NCI-H128 (cell line): Measurements from ENCODE around the gene NFE2L2.
A peak's percentile ranks its signal among the peaks of the same experiment; 100 is the strongest.
"Not testable (repeated sequence)": the region's sequence is repeated elsewhere in the genome, so short reads cannot be mapped to it uniquely, and the experiment has no call there.

Experiments used
- DNase-seq: peaks from one replicate; lab custom pipeline; 2025; ENCODE audit not compliant: unreplicated experiment; lab: John Stamatoyannopoulos, UW

NFE2L2 gene

DNA sequence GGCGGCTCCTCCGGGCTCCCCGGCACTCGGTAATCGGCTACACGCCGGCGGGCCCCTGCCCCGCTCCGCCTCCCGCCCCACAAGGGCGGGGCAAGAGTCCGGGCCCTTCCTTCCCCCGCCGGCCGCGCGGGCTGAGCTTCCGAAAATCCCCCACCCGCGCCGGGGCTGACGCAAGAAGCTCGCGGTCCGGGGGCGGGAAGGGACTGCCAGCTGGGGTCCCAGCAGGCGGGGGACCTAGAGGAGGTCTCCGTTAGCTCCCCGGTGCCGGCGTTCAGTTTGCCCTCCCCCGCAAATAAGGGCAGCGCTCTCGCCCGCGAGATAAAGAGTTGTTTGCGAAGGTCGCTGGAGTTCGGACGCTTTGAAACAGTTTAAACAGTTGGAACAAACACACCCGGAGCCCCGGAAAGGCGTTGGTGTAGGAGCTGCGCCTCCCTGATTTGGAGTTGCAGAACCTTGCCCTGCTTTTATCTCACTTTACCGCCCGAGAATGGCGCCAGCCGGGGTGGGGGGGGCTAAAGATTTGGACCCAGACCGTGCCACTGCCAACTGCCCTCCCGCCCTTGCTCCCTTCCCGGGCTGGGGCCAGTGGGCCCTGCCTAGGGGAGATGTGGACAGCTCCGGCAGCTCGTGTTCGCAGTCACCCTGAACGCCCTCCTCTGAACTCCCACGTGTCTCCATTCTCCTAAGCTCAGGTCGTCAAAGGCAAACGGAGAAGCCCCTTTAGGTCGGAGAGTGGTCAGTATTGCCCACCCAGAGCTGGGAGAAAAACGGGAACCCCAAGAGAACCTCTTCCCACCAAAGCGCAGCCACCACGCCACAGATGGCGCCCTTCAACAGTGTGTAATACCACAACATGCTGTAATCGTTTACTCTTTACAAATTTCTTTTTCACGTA, at the start of gene NFE2L2:
Gene NFE2L2, minus strand, starts transcription at position 35 of the 895 bp plus-strand sequence. CDS start 151 bp downstream, outside the sequence.
- DNase-seq, result peak; percentile 45

DNA sequence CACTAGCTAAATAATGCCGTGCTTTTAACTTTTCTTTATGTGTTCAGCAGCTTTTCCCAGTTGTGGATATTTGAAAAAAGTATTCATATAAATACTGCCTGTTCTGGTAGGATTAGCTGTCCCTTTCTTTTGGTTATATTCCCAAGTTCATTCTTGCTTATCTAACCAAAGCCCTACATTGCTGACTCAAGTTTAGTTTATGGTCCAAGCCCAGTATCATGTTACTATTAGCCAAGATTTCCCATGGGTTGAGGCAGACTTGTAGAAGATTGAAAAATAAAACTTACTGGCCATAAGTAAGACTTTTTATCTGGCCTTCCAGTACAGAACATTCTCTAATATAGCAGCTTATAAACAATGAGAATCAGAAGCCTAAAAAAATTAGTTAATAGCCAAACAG, 49.7 kb upstream of the NFE2L2 start:
- no peak for DNase-seq

DNA sequence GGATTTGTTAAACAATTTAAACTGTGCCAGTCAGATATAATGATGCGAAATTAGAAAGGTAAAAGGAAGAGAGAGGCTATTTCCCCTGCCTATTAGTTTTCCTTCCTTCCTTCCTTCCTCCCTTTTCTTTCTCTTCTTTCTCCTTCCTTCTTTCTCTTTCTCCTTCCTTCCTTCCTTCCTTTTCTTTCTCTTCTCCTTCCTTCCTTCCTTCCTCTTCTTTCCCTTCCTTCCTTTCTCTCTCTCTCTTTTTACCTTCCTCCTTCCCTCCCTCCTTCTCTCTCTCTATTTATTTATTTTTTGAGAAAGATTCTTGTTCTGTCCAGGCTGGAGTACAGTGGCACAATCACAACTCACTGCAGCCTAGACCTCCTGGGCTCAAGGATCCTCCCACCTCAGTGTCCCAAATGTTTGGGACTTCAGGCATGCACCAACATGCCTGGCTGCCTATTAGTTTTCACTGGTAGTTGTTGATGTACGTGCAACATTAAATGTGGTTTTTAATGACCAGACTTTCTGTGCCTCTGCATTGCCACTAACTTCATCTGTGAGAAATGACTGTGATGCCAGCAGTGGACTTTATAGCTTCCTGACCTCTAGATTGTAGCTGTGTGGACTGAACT, 48.7 kb upstream of the NFE2L2 start:
- DNase-seq, result no peak

DNA sequence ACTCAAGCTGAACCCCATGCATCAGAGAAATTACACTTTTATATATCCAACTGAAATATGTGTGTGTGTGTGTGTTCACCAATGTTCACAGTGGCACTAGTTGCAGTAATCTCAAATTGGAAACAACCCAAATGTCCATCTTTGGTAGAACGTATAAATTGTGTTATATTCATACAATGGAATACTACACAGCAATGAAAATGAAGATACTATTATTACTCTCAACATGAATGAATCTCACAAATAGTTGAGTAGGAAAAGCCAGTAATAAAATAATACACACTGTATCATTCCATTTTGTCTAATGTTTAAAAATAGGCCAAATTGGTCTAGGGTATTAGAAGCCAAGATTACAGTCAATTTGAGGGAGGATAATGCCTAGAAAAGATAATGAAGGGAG, 48.0 kb upstream of the NFE2L2 start:
- no peak for DNase-seq

DNA sequence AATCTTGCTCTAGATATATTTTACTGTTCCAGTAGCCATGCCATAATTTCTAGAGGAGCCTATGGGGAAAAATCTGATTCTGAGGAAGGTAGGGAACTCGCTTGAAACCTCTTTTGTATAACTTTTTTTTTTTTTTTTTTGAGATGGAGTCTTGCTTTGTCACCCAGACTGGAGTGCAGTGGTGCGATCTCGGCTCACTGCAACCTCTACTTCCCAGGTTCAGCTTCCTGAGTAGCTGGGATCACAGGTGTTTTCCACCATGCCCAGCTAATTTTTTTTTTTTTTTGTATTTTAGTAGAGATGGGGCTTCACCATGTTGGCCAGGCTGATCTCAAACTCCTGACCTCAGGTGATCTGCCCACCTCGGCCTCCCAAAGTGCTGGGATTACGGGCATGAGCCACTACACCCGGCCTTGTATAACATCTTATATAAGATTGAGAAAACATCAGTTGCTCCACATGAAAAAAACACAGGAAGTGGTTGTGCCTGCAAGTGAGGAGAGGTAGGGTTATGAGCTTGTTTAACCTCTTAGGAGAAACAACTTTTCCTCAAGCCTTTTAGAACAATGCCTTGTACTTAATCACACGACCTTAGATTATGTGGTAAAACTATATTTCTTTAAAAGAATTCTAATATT, 45.3 kb upstream of the NFE2L2 start:
- DNase-seq, result not testable (repeated sequence)

DNA sequence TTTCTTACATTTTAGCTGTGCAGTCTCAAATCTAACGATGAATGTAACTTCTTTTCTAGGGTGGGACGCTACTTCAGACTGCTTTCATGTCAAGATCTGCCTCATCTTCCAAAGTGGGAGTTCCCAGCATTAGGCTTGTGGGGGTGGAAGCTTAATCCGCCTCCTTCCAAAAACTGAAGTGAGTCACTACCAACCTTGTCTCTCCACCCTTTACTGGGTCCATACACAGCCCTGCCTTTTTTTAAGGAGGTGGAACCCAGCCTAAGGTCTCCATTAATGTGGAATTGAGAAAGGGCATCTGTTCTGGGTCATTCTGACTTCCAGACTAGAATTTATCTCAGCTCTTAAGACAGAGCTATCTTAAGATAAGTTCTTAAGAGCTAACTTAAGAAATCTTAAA, 42.0 kb upstream of the NFE2L2 start:
- DNase-seq, result no peak

DNA sequence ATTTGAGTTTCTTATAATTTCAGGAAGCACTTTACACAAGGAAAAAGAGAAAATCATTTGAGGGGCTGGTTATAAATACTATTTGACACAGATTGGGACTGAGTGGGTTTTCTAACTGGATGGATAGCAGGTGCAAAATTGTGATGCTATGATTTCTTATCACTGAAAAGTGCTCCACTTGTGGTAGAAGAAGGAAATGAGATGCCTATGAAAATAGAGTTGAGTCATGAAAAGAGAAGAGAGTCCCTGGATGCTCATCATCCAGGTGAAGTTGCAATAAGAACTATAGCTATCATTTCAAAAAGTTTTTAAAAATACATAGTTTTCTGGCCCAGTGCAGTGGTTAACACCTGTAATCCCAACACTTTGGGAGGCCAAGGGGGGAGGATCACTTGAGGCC, 39.4 kb upstream of the NFE2L2 start:
- DNase-seq, result no peak

DNA sequence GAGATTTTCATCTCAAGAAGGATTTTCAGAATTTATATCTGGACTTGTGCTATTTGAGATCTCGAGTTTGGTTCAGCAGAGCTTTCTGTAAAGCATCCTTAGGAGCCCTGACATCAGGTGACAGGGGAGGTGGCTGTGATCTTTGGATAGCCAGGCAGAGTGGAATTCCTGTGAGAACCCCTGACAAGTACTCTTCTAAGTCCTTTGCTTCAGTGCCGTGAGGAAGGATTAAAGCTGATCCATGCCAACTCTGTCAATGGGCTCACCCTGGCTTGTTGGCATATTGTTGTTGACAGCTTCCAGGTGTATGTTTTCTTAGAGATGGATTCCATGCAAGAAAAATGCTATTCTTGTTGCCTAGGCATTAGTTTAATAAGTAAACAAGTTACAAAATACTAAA, 38.0 kb upstream of the NFE2L2 start:
- DNase-seq, result no peak

DNA sequence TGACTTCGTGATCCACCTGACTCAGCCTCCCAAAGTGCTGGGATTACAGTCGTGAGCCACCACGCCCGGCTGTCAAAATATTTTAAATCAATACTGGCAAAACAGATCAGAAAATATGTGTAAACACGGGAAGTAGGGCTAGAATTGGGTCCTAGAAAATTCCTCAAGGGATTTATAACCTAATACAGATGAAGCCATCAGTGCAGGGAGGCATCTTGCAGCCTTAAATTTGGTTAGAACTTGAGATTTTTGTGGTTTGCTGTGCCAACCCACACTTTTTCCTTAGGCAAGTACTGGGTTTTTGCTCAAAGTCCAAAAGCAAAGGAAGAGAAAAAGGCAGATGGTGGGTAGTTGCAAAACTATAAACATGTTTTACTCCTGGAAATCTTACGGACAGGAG, 33.7 kb upstream of the NFE2L2 start:
- DNase-seq, result no peak

DNA sequence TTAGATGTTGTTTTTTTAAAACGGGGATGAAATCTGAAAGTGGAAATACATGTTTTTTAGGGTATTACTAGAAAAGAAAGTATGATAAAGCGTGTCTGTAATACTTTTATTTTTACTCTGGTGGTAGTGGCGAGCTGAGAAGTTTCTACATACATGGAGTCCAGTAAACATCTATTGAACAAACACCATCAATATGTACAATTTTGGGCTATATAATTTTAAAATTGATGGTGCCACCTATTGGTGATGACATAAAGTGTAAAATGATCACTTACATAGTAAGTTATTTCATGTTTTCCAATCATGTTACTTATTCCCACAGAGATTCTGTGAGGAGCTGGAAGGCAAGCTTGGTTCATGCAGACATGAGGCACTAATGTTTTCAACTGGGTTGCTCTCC, 31.5 kb upstream of the NFE2L2 start:
- DNase-seq, result no peak

DNA sequence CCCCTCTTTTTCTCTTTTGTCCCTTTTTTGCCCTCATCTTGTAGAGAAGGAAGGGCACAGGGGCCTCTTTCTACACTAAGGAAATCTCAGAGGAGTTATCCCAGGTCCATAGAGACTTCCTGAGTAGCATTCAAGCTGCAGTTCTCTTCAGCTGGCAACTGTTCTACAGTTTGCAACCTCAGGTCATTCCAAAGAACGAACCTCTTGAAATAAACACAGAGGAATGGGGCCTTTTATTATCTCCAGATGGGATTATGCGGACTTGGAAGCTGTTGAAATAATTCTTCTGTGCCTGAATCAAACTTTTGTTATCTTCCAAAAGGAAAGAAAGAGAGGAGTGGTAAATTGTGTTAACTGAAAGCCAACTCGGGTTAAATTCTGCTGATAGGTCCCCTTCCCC, 31.0 kb upstream of the NFE2L2 start:
- DNase-seq, result no peak

DNA sequence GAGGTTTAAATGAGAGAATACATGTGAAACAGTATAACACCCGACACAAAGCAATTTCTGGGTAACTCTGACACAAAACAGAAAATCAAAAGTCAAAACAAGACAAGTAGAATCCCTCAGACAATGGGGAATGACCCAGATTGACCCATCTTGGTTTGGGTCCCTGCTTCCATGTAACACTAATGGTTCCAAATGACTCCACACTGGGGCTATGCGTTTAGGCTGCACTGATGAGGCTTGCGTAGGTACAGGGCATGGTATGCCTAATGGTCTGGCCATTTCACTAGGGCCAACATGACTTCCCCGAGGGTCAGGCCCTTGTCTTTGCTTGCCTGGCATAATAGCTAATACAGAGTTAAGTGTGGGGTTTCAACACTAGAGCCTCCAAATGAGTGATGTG, 27.2 kb upstream of the NFE2L2 start:
- DNase-seq, result no peak

DNA sequence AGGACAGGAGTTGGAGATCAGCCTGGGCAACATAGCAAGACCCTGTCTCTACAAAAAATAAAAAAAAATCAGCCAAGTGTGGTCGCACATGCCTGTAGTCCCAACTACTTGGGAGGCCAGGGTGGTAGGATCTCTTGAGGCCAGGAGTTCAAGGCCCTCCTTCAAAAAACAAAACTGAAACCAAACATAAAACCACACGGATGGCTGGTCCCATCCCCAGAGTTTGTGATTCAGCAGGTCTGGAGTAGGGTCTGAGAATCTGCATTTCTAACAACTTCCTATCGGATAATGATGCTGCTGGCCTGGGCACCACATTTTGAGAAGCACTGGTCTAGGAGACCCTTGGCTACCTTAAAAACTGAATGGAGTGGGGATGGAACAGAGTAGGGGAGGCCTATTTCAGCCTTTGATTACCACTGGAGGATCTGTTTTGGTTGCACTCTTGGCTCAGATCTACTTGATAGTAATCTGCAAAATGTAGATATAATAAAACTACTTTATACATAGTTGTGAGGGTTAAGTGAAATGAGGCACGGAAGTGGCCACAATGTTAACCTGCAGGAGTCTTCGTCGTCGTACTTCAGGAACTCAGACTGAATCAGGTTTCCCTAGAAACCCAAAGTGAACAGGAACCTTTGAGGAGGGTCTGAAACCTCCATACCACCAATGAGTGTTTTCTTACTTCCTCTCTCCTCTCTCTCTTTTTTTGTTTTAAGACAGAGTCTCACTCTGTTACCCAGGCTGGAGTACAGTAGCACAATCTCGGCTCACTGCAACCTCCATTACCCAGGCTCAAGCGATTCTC, 25.5 kb upstream of the NFE2L2 start:
- DNase-seq, result no peak

DNA sequence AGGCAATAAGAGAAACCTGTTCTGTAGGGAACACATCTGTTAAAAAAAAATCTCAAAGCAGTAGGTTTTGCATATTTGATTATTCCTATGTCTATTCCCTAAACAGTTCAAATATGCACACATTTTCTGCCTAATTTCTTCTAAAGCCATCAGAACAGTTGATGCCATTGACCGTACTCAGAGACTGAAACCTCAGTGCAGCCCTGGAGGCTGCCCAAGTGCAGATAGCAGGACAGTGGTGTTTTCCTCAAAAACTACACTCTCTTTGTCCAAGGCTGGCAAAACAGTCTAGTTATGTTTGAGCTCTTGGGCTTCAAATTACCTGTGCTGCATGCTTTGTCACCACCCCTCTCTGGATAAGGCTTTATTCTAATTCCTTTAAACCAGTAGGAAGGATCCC, 23.3 kb upstream of the NFE2L2 start:
- DNase-seq, result no peak

DNA sequence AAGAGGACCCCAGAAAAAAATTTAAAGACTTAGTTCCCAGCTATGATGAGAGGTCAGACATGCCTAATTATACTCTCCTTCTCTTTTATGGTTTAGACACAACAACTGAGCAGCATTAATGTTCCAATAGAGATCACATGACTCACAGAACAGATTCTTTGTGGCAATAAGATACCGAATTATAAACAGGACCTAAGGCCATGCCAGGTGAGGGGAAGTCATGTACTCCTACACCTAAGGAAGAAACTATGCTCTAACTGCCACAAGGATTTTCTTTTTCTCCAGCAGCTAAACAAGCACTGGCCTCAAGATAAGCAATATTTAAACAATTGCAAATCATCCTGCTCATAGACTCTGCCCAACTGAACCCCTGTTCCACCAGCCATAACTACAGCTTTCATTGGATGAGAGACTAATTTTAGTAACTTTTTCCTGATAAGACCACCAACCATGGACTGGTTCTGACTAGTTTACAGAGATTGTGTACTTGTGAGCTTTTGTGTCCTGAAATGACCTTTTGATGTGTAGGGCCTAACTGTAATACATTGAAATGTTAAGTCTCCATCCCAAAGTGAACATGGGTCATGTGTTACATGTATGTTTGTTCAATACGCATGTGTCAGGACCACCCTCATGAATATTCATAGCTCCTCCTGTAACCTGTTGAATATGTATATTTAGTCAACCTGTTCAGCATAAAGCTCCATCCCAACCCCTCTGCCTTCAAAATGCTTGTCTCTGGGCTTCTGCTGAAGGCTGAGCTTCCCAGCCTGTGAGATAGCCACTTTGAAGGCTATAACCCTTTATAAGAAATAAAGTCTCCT, 21.6 kb upstream of the NFE2L2 start:
- no peak for DNase-seq

DNA sequence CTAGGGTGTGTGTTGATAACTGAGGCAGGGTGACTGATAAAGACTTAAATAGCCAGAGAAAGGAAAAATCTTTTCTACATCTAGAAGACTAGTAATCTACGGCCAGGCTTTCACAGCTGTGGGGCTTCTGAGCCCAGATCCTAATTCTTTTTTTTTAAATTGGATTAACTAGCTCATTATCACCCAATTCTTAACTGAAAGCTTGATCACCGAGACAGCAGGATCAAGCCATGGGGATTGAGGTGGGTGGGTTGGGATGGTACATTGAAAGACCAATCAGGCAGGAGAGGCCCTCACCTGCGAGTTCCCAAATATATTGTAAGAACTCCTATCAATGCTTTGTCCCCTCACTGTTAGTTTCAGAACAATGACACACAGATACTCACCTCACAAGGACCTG, 20.0 kb upstream of the NFE2L2 start:
- DNase-seq, result no peak

DNA sequence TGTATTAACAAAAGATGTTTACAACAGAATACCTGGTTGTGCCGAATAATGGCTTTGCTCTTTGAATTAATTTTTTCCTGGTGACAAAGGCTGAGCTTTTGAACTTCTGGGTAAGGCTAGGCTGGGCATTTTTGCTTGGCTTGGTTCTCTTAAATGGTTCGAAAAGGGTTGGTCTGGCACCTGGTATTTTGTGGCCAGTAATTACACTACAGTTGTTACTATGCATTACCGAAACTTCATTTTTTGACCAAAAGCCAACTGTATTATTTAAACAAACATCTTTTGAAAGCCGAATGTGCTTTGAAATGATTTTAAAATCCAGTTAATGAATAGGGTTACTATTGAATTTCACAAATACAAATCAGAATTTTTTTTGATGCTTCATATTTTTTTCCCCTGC, 19.4 kb upstream of the NFE2L2 start:
- no peak for DNase-seq

DNA sequence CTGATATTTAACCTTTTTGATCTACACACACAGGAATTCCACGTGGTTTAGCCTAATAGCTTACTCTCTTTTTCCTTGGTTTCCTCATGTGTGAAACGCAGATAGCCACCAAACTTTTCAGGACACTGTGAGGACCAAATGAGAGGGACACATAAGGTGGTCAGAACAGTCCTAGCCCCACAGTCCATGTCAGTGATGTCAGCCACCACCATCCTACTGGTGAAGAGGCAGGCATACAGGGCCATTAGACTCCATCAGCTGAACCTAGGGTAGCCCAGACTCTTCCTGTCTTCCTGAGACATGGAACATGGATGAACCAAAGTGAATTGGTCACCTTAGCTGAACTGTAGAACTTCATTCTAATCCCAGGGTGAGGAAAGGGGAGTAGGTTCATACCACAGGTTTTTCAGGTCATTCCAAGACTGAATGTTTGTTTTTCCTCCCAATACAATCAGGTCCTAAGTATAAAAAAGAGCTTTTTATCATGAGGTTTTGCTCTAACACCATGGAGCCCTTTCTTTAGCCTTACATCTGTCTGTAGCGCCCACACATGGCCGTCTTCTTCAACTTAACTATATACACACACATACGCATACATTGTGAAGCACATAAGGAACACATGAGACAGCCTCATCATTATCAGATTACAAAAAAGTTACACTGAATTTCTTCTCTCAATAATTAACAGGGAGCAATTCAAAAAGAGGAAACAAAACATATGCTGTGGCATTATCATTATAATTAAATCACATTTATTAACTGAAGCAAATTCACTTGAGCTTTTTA, 18.5 kb upstream of the NFE2L2 start:
- DNase-seq, result no peak

DNA sequence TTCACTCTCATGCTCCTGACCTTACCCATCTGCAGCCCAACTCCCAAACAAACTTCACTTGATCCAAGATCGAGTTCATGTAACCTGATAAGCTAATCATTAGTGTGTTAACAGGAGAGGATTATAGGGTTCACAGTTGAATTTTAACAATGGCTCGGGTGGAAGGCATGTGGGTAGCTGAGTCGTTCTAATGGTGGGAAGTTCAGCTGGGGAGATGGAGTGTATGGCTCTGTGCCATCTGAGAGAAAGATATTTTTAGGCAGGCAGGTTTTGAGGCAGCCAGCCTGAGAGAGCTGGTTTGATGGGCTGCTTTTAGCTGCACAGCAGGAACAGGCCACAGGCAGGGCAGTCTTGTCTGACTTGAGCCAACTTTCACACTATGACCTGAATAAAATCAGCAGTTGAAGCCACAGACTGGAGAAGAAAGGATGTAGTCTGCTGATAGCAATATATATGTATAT, 17.7 kb upstream of the NFE2L2 start:
- no peak for DNase-seq
